ENCODE data around the gene RADIL.

GRCh38 chr7:4783762-4784351, 99.7 kb downstream of the RADIL start:
- no peak for TF ChIP-seq CTCF (IDR thresholded peaks at IDR 0.05)
- TF ChIP-seq POLR2AphosphoS5 (IDR thresholded peaks at IDR 0.05): no peak

Measured in stomach (tissue), 4 donors.